ENCODE measurements around the gene MLN. TPM values are rescaled to one million over a fixed set of nuclear protein-coding genes. Genes with fewer than 3 reads are reported as not detected.

MLN gene
- polyA plus RNA-seq, 1 of the 3 experiments (the other 2 are of a cell fraction): not detected

GRCh38 chr6:33826537-33826936, 22.7 kb upstream of the MLN start:
- Histone ChIP-seq H3K27ac (ENCODE audit: low read depth in 2 of 2, low read length in 1 of 2) (no peak overlapping the region), H3K36me3 (replicated peaks in 1 of 2; ENCODE audit: control insufficient read depth in 1 of 2, insufficient read depth in 2 of 2, low read length in 1 of 2) (no peaks in the 10 kb centered on the region), H3F3A (replicated peaks; ENCODE audit: insufficient read depth) (no peaks in the 10 kb centered on the region), H3K79me2 (ENCODE audit: insufficient read depth) (no peaks in the 10 kb centered on the region), H3K4me1 (ENCODE audit: control insufficient read depth in 1 of 2, insufficient read depth in 2 of 2, low read depth in 1 of 2, low read length in 1 of 2) (peaks cover 0 to 23% of the 10 kb centered on the region in 2 experiments; a peak in 1 of 4 replicates), H3K4me3 (ENCODE audit: low read depth in 2 of 2, low read length in 1 of 2) (no peak overlapping the region), H3K9me3 (no peaks in the 10 kb centered on the region), H3K4me2 (no peak overlapping the region), H4K20me1 (ENCODE audit: insufficient read depth) (no peaks in the 10 kb centered on the region), H2AFZ (ENCODE audit: low read depth) (no peak overlapping the region), H3K9me2 (no peaks in the 10 kb centered on the region), H3K27me3 (ENCODE audit: insufficient read depth) (no peaks in the 10 kb centered on the region; the same call in 1 of the 2 replicates), H3K9ac (no peak overlapping the region)
- 19% methylated on average over 2 of the region's 2 CpGs for WGBS (ENCODE audit: low lambda C conversion rate)
- ChIA-PET CTCF (interaction anchor here (1.4 to 3.0 kb wide), 2 partner anchors 55 to 328 kb away, joined by 5 to 9 read pairs; no protein-coding TSS in a partner anchor), POLR2A (no interaction called here)
- DNase-seq: no peak
- TF ChIP-seq RAD21 (IDR thresholded peaks at IDR 0.05; ENCODE audit: low read length) (0 out of 2 replicates have a peak, but pooled peaks have one; percentile 2), SMC3 (IDR thresholded peaks at IDR 0.05; ENCODE audit: low read depth, low read length) (no peak)

DNA sequence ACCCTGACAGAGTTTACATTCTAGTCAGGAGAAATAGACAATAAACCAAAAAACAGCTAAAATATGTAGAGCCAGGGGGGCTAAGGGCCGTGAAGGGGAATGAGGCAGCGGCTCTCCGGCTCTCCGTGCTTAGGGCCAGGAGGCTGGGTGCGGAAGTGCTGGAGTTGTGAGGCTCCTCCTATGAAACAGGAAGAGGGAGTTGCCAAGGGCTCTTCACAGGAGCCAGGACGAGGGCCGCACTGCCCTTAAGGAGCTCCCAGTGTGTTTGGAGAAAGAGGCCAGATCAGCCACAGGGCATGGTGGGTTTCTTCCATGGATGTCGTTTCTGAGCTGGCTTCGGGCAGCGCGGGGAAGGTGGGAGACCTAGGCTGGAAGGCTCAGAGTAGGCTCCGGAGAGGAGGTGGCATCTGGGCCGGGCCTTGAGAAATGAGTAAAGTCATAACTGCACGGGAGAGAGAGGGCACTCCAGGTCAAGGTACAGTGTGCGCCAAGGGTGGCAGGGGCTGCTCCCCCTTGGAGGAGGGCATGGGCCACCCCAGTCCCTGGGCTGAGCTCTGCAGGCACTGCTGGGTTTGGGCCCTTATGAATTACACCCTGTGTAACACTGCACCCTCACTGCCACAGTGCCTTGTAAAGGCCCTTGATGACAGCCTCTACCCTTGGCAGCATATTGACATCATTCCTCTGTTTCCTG, 20.8 kb upstream of the MLN start:
- DNase-seq: no peak
- no peak overlapping the region for H3K4me3 ChIP-seq (ENCODE audit: low read depth in 2 of 2, low read length in 1 of 2)
- ChIA-PET CTCF (interaction anchor here (1.3 to 1.5 kb wide), 2 partner anchors 14 to 18 kb away, joined by 3 to 4 read pairs; no protein-coding TSS in a partner anchor), POLR2A (interaction anchor here (1.2 kb wide), 1 partner anchor 16 kb away, joined by 3 read pairs; no protein-coding TSS in a partner anchor)
- H3K9me2 ChIP-seq: no peaks in the 10 kb centered on the region
- H4K20me1 ChIP-seq (ENCODE audit: insufficient read depth): no peaks in the 10 kb centered on the region
- H2AFZ ChIP-seq (ENCODE audit: low read depth): no peak overlapping the region
- WGBS (ENCODE audit: low lambda C conversion rate): 72% methylated on average over 15 of the region's 15 CpGs
- H3K36me3 ChIP-seq (replicated peaks in 1 of 2; ENCODE audit: control insufficient read depth in 1 of 2, insufficient read depth in 2 of 2, low read length in 1 of 2): no peaks in the 10 kb centered on the region
- H3K9ac ChIP-seq: no peak overlapping the region
- H3K9me3 ChIP-seq: no peaks in the 10 kb centered on the region
- no peaks in the 10 kb centered on the region for H3K79me2 ChIP-seq (ENCODE audit: insufficient read depth)
- no peaks in the 10 kb centered on the region for H3F3A ChIP-seq (replicated peaks; ENCODE audit: insufficient read depth)
- TF ChIP-seq PBX3 (IDR thresholded peaks at IDR 0.05) (no peak), GATA2 (CRISPR knock-in tag; IDR thresholded peaks at IDR 0.05) (no peak), GABPA (IDR thresholded peaks at IDR 0.05; ENCODE audit: low read depth) (no peak), TEAD4 (IDR thresholded peaks at IDR 0.05; ENCODE audit: borderline replicate concordance, insufficient read depth) (no peak), REST (IDR thresholded peaks at IDR 0.05; ENCODE audit: low read depth, low read length) (no peak)
- no peak overlapping the region for H3K4me2 ChIP-seq
- H3K27ac ChIP-seq (ENCODE audit: low read depth in 2 of 2, low read length in 1 of 2): no peak overlapping the region
- H3K4me1 ChIP-seq (ENCODE audit: control insufficient read depth in 1 of 2, insufficient read depth in 2 of 2, low read depth in 1 of 2, low read length in 1 of 2): peaks cover 0 to 20% of the 10 kb centered on the region in 2 experiments; a peak in 1 of 4 replicates
- H3K27me3 ChIP-seq (ENCODE audit: insufficient read depth): no peaks in the 10 kb centered on the region; the same call in 1 of the 2 replicates

Data from SK-N-SH (cell line).